HG03045 (cell line): ENCODE results near the gene SYNJ1.
A peak's percentile ranks its signal among the peaks of the same experiment; 100 is the strongest.
"Not testable (repeated sequence)": the region's sequence is repeated elsewhere in the genome, so short reads cannot be mapped to it uniquely, and the experiment has no call there.

Source experiments
- ATAC-seq: cut with Tn5 transposase; IDR thresholded peaks from one replicate; pipeline ENCODE4 v1.9.1; 2021; ENCODE audit warnings: mild to moderate bottlenecking, moderate library complexity; ENCODE audit not compliant: unreplicated experiment

The SYNJ1 gene

GRCh38 chr21:32739946-32740345 lies 12.1 kb upstream of the SYNJ1 start:
- ATAC-seq = no peak

GRCh38 chr21:32736083-32736482 lies 8.3 kb upstream of the SYNJ1 start:
- ATAC-seq = not testable (repeated sequence)

- ATAC-seq = no peak
Observed at GRCh38 chr21:32735524-32735923, 7.7 kb upstream of the SYNJ1 start.

GRCh38 chr21:32733990-32734613 lies 6.3 kb upstream of the SYNJ1 start:
- no peak for ATAC-seq

GRCh38 chr21:32733356-32733755 lies 5.5 kb upstream of the SYNJ1 start:
- ATAC-seq = no peak

DNA sequence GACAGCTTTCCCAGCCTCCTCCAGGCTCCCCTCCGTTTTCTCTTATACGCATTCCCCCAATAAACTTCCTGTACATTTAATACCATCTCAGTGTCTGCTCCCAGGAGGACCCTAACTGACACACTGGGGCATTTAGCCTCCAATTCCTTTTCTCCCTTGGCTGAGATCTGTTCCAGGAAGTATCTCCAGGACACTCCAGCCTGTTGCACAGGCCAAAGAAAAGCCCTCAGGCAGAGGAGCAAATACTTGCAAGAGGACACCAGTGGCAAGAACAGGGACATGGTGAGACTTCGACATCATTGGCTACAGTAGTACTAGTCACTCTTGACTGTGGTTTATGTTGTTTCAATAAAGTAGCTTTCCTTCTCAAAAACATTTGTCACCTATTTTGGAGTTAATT lies 4.7 kb upstream of the SYNJ1 start:
- ATAC-seq = no peak

GRCh38 chr21:32728848-32729247 lies 1.0 kb upstream of the SYNJ1 start:
- no peak for ATAC-seq

DNA sequence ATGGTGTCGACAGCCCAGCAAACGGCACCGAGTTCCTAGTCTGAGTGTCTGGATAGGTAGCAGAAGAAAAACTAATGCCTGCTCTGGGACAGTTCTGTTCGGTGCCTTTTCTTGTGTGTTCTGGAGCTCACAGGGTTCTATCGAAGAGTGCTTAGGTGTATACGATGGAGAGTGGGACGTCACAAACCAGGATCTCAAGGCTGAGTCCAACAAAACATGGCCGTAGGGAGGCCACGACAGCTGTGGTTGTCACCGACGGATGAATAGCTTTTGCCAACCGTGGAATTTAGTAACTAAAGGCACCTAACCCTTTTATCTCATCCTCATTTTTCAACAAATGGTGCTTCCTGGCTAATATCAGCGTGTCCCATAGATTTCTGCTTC lies 635 bp upstream of the SYNJ1 start:
- ATAC-seq = no peak

DNA sequence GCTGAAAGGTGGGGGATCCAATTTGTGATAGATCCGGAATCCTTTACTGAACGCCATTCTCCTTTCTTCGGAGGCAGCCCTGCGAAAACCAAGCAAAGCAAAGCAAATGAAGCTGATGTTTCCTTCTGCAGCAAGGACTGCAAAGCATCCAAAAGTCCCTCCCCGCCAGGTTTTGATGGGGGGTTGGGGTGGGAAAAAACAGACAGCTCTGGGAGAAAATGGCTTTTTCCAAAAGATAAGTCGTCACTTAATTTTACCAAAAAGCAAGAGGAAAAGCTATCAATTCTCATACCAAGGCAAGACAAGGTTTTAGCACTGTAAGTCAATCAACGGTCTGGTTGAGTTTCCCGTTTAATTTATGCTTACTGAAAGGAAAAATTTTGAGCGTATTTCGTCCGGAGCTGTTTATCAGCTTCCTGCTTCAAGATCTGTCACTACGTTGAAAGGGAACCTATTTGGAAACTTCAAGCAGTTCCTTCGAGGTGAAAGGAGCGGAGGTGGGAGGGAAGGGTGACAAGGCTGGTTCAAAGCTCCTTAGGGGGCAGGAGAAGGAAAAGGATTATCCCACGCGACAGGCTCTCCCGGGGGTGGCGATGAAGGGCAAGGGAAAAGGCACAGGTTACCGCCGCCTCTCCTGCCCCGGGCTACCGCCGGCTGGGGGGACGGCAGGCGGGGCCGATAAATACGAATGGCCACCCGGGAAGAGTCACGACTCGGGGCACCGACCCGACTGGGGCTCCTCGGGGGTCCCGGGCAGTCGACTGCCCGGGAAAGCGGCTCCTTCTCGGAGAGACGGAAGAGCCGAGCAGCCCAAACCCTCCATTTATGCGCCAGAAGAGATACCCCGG lies 750 bp downstream of the SYNJ1 start:
- peak; percentile 19 for ATAC-seq

- no peak for ATAC-seq
Observed at GRCh38 chr21:32719085-32719484, 8.7 kb downstream of the SYNJ1 start.

DNA sequence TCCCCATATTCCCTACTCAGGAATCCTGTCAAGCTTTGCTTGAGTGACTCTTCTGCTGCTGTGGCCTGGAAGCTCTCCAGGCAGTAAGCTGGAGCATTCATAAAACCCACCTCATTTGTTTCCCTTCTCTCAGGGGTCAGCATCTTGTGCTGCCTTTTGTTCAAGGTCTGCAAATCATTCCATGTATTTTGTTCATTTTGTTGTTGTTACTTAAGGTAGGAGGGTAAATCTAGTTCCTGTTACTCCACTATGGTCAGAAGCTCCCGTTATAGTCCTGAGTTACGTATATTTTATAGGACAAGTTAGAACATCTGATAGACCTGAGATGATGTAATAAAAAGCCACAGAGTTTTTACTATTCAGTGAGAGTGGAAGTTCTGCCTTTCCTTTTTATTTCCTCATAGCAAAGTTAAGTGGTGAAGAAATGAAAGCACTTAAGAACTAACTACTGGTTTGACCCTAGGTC lies 9.9 kb downstream of the SYNJ1 start:
- no peak for ATAC-seq

GRCh38 chr21:32716486-32716885 lies 11.3 kb downstream of the SYNJ1 start:
- ATAC-seq = no peak

DNA sequence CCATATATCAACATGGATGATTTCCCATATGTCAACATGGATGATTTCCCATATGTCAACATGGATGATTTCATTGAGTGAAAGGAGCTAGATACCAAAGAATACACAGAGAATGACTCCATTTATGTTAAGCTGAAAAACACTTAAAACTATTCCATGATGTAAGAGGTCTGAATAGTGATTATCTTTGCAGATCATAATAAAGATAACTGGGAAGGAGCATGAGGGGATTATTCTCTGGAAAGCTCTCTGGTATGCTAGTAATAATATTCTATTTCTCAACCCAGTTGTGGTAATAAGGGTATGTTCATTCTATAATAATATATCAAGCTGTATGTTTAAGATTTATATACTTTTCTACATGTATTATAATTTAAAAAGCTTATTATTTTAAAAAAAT lies 14.1 kb downstream of the SYNJ1 start:
- no peak for ATAC-seq

- ATAC-seq = no peak
Observed at GRCh38 chr21:32712641-32713040, 15.2 kb downstream of the SYNJ1 start.

- peak; percentile 96 for ATAC-seq
Observed at GRCh38 chr21:32712043-32712442, 15.8 kb downstream of the SYNJ1 start.

DNA sequence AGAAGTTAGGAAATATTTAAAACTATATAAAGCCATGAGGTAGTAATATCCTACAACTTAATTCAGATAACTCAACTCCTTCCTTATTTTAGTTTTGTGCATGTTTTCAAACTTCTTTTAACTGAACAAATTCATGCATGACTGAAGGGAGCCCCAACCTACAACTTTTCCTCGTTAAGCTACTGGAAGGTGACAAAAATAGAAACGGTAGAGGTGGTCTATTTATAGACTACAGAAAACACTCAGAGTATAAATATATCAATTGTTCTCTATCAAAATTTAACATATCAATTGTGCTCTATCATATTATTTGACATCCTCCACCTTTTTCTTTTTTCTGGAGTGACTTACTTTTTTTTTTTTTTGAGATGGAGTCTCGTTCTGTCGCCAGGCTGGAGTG lies 16.8 kb downstream of the SYNJ1 start:
- ATAC-seq = no peak

DNA sequence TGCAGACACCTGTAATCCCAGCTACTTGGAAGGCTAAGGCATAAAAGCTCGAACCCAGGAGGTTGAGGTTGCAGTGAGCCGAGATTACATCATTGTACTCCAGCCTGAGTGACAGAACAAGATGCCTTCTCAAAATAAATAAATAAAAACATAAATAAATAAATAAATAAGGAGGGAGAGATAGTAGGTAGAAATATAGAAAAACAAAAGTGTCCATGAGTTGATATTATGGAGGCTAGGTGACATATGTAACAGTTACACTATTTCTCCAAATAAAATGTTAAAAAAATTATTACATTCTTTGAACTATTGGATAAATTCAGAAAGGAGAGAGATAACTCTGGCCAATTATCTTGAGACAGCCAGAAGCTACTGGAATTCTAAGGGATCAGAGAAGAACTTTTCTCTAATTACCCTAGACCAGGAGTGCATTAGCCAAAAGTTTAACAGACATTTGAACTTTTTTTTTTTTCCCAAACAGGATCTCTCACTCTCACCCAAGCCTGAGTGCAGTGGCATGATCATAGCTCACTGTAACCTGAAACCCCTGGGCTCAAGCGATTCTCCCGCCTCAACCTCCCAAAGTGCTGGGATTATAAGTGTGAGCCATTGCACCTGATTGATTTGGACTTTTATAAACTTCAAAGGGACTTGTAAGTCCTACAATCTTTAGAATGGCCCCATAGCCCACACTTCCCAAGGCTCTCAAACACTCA lies 17.6 kb downstream of the SYNJ1 start:
- no peak for ATAC-seq

GRCh38 chr21:32708069-32708468 lies 19.7 kb downstream of the SYNJ1 start:
- ATAC-seq = no peak

DNA sequence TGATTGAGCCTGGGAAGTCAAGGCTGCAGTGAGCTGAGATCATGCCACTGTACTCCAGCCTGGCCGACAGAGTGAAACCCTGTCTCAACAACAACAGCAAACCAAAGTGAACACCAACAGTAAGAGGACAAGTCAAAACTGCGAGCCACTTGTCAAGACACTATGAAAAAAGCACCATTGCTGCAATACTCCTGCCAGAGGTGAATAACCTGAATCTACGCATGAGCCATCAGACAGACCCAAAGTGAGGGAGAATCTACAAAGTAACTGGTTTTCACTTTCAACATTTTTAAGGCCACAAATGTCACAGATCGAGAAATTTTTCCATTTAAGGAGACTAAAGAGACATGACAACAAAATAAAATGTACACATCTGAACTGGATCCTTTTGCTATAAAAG lies 21.9 kb downstream of the SYNJ1 start:
- ATAC-seq = no peak

DNA sequence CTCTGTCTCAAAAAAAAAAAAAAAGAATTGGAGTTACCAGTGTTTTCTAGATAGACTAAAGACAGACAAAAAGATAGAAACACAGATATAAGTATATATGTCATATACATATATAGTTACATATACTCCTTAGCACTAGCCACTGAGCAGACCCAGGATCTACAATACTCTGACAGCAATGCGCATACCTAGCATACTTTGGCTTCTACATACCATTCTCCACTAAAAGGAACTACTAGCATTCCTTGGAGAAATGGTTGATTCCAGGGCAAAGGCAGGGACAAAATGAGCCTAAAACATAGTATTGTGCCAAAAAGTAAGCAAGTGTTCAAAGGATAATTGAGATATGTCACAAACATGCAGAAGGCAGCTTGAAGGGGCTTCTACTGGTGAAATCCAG lies 22.7 kb downstream of the SYNJ1 start:
- no peak for ATAC-seq

DNA sequence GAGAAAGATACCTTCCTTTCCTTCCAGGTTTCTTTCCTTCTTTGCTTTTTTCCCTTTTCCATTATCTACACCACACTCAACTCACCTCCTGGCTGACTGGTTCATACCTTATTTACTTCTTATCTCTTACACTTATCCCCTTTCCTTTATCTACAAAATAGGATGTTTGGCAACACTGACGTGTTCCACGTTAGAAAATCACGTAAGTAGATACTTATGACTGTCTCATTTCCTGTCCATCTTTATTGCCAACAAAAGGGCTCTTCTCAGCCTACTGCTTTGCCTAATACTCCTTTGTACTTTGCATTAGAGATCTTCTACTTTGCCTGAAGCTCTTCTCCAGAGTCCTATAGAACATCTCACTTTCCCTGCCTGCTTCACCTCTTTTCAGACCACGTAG lies 25.1 kb downstream of the SYNJ1 start:
- ATAC-seq = no peak
